Retinal pigment epithelial cell (primary cell): ENCODE data around the gene SLC25A28.

Experiments
- DNase-seq: peaks from one replicate; pipeline ENCODE4 v3.0.0-alpha.2; 2010; ENCODE audit warnings: low read depth
- H3K4me3 ChIP-seq: 2 replicates; pipeline ENCODE4 v1.5.1; 2011; ENCODE audit warnings: mild to moderate bottlenecking, low read length, control low read depth, moderate library complexity
- TF ChIP-seq, protein P1 (sequence below): conservative IDR thresholded peaks from 2 replicates; pipeline ENCODE4 v1.5.1; 2011; ENCODE audit warnings: low read depth, low read length, control low read depth, inconsistent platforms

Gene SLC25A28

DNA sequence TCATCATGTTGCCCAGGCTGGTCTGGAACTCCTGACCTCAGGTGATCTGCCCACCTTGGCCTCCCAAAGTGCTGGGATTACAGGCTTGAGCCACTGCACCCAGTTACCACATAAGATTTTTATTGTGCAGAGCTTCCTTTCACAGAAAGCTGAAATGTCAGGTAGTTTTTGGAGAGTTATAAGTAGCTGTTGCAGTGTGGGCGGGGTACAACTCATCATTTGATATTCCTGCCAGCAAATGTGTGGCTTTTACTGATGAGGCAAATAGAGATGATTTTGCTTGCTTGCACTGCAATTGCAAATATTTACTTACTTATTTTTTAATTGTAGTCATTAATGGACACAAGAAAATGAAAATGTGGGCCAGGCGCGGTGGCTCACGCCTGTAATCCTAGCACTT, 55.1 kb downstream of the SLC25A28 start:
- H3K4me3 ChIP-seq: no peak overlapping the region
- TF ChIP-seq, protein P1, sequence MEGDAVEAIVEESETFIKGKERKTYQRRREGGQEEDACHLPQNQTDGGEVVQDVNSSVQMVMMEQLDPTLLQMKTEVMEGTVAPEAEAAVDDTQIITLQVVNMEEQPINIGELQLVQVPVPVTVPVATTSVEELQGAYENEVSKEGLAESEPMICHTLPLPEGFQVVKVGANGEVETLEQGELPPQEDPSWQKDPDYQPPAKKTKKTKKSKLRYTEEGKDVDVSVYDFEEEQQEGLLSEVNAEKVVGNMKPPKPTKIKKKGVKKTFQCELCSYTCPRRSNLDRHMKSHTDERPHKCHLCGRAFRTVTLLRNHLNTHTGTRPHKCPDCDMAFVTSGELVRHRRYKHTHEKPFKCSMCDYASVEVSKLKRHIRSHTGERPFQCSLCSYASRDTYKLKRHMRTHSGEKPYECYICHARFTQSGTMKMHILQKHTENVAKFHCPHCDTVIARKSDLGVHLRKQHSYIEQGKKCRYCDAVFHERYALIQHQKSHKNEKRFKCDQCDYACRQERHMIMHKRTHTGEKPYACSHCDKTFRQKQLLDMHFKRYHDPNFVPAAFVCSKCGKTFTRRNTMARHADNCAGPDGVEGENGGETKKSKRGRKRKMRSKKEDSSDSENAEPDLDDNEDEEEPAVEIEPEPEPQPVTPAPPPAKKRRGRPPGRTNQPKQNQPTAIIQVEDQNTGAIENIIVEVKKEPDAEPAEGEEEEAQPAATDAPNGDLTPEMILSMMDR: no peak
- no peak for DNase-seq

DNA sequence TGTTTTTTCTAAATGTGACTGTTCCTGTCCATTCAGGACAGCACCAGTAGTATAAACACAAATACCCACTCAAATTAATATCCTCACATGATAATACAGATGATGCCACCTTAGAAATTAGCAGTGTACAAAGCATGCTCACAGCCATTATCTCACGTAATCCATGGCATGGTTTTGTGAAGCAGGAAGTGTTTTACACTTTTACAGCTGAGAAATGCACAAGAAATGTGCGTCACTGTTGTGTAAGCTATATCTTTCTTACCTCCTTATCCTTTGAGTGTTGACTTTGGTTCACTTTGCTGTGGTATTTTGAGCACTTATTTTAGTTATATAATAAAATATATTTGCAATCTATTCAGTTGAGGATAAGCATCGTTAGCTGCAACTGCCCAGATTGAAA, 55.9 kb downstream of the SLC25A28 start:
- TF ChIP-seq, protein P1: no peak
- DNase-seq: no peak
- H3K4me3 ChIP-seq: no peak overlapping the region

DNA sequence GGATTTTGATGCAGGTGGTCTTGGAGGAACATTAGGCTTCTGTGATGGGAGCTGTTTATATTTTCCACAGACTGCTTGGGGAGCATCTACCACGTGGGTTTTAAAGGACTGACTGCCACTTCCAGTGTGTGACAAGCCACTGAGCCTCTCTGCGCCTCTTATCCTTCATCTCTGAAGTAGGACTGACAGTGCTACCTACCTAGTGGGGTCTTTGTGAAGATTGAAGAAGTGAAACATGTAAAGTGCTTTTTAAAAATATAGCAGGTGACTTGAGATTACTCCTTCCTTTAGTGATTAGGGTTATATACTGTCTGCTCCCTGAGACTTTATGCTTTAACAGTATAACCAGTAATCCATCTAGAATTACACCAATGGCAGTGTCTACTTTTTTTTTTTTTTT, 57.6 kb downstream of the SLC25A28 start:
- TF ChIP-seq, protein P1: no peak
- DNase-seq: no peak
- H3K4me3 ChIP-seq: no peak overlapping the region
